Cardiac muscle cell (in vitro differentiated cells and primary cell): ENCODE results near the gene AMPD2. TPM values are rescaled to one million over a fixed set of nuclear protein-coding genes. Genes with fewer than 3 reads are reported as not detected.

Experiments
- DNase-seq, 2 donors: peaks; one replicate each; pipeline versions ENCODE4 v3.0.0 to v3.0.0-alpha.2; 2010 to 2017; ENCODE audit warnings: low read depth in 1 of 2, low spot score in 1 of 2
- H3K27ac ChIP-seq: fragments of 200-600 bp; sonication (generic); 2 replicates; pipeline ENCODE4 v1.5.1; 2016
- H3K27me3 ChIP-seq: fragments of 200-600 bp; sonication (generic); 2 replicates; pipeline ENCODE4 v1.6.0; 2016; ENCODE audit warnings: control low read depth
- H3K36me3 ChIP-seq: fragments of 200-600 bp; sonication (generic); 2 replicates; pipeline ENCODE4 v1.5.1; 2016; ENCODE audit warnings: control low read depth
- H3K4me1 ChIP-seq: fragments of 200-600 bp; sonication (generic); 2 replicates; pipeline ENCODE4 v1.8.1; 2017; ENCODE audit warnings: low read depth, mild to moderate bottlenecking, mixed run types
- H3K4me3 ChIP-seq: fragments of 200-600 bp; sonication (generic); 2 replicates; pipeline ENCODE4 v1.5.1; 2016; ENCODE audit warnings: mild to moderate bottlenecking
- H3K9me3 ChIP-seq: fragments of 200-600 bp; sonication (generic); 2 replicates; pipeline ENCODE4 v1.5.1; 2017; ENCODE audit warnings: low read depth, mild to moderate bottlenecking, control low read depth
- CTCF ChIP-seq: IDR thresholded peaks from 2 replicates; pipeline ENCODE4 v1.5.1; 2012; ENCODE audit warnings: low read depth, mild to moderate bottlenecking, low read length
- polyA plus RNA-seq: library from polyadenylated mRNA; unstranded; fragments of >200 nt; fragmentation: Nextera tagmentation; extraction: Ambion mirVana; gene quantifications from 2 replicates; pipeline ENCODE4 v1.2.1, GENCODE V29; 2016
- total RNA-seq: library from RNA; depleted of rRNA; stranded (reverse); fragments of >200 nt; gene quantifications from 2 replicates; pipeline ENCODE4 v1.2.3, GENCODE V29; 2016

AMPD2 gene
- total and polyA plus RNA-seq, 2 experiments from 2014 or later = 47.9 to 116 TPM

GRCh38 chr1:109610609-109611307, 8.9 kb upstream of the AMPD2 start:
- H3K27ac ChIP-seq = no peak overlapping the region
- H3K9me3 ChIP-seq = no peaks in the 10 kb centered on the region
- no peaks in the 10 kb centered on the region for H3K27me3 ChIP-seq
- DNase-seq = no peak
- TF ChIP-seq CTCF = no peak
- no peaks in the 10 kb centered on the region for H3K4me1 ChIP-seq
- no peak overlapping the region for H3K4me3 ChIP-seq
- no peaks in the 10 kb centered on the region for H3K36me3 ChIP-seq

DNA sequence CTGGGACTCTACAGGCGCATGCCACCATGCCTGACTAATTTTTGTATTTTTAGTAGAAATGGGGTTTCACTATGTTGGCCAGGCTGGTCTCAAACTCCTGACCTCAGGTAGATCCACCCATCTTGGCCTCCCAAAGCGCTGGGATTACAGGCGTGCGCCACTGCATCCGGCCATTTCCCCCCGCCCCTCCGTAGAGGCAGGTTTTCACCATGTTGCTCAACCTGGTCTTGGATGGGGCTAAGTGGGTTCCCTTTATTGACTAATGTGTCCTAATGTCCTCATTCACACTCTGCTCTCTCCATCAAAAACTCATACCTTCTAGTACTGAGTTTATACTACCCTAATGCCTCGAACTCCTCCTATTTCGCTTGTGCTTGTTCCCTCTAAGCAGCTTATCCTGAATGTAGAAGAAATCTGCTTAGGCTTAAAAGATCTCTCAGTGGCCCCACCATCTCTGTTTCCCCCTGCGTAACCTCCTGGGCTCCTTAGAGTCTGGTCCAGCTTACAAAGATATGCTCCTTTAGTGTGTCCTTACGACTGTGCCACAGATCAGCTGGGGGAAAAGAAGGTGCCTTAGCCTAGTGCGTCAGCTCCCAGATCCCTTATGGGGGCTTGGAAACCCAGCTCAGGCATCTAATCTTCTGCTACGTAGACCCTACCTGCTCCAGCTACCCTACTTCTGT, 8.2 kb upstream of the AMPD2 start:
- DNase-seq = no peak
- no peaks in the 10 kb centered on the region for H3K36me3 ChIP-seq
- H3K9me3 ChIP-seq = no peaks in the 10 kb centered on the region
- no peak for TF ChIP-seq CTCF
- no peaks in the 10 kb centered on the region for H3K4me1 ChIP-seq
- H3K27ac ChIP-seq = no peak overlapping the region
- H3K27me3 ChIP-seq = no peaks in the 10 kb centered on the region
- no peak overlapping the region for H3K4me3 ChIP-seq

DNA sequence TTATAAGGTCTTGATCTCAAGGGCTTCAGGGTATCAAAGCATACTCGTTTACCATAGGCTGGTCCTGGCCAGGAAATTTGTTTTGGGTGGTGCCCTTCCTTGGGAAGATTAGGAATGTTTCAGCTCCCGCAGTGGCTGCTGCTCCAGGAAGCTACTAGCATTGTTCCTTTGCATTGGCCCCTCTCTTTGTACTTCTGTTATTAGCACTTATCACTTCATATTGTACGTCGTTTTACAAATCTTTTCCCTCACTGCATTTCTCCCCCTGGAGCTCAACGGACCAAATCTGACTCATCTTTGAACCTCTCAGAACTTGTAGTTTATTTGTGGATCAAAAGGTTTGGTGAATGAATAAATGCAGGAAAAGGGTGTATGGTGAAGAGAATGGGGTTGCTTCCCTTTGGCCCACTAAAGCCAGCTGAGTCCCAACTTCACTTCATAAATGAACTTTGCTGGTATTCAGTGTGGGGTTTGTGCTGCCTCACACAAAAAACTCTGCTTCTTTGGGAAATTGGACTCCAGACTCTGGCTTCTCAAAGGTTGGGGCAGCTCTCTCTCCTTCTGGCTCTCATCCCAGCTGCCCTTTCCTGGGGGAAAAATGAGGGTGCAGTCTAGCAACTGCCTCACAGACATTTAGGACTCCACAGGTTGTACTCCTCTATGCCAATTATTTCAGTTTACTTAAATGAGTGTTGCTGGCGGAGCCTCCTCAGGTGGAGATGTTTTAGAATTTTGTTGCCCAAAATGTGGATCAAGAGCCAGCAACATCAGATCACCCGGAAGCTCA, 6.1 kb upstream of the AMPD2 start:
- Histone ChIP-seq H3K4me1 (no peaks in the 10 kb centered on the region), H3K36me3 (no peaks in the 10 kb centered on the region), H3K4me3 (no peak overlapping the region), H3K9me3 (no peaks in the 10 kb centered on the region), H3K27ac (no peak overlapping the region), H3K27me3 (no peaks in the 10 kb centered on the region)
- no peak for TF ChIP-seq CTCF
- DNase-seq = peak in 1 of 2 donors; percentile 43

DNA sequence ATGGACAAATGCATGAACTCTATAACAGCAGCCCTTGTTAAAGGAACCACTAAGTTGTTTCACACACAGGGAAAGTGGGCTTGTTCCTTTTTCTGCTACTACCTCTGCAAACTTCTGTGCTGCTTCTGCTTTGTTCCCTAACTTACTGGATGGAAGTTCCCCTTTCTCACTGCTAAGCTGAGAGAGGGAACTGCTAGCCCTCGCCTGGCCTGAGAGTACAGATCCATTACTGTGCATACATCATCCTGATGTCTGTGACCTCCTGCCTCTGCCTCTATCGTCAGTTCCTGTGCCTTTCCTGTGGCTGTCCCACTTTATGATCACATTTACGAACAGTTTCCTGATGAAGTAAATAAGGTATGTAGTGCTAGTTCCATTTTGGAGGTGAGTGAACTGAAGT, 3.8 kb upstream of the AMPD2 start:
- Histone ChIP-seq H3K4me1 (no peaks in the 10 kb centered on the region), H3K36me3 (no peaks in the 10 kb centered on the region), H3K27ac (no peak overlapping the region), H3K4me3 (no peak overlapping the region), H3K9me3 (no peaks in the 10 kb centered on the region), H3K27me3 (no peaks in the 10 kb centered on the region)
- no peak for TF ChIP-seq CTCF
- no peak for DNase-seq

GRCh38 chr1:109616391-109616790, 3.2 kb upstream of the AMPD2 start:
- no peaks in the 10 kb centered on the region for H3K9me3 ChIP-seq
- no peaks in the 10 kb centered on the region for H3K27me3 ChIP-seq
- DNase-seq = no peak
- no peaks in the 10 kb centered on the region for H3K4me1 ChIP-seq
- no peak overlapping the region for H3K4me3 ChIP-seq
- no peak overlapping the region for H3K27ac ChIP-seq
- no peaks in the 10 kb centered on the region for H3K36me3 ChIP-seq
- TF ChIP-seq CTCF = no peak
